Heart right ventricle (tissue), 16 donors: ENCODE results near the gene PIGT. TPM values are rescaled to one million over a fixed set of nuclear protein-coding genes. Genes with fewer than 3 reads are reported as not detected.

Source experiments
- ATAC-seq, 8 donors: fragments of 200-7000 bp; cut with Tn5 transposase; one replicate each; pipeline ENCODE4 v1.9.1; 2020; ENCODE audit warnings: mild to moderate bottlenecking in 8 of 8, moderate library complexity in 8 of 8, moderate number of reproducible peaks in 1 of 8
- DNase-seq, 2 donors: peaks; one replicate each; pipeline ENCODE4 v3.0.0-alpha.2; 2020
- H3K27ac ChIP-seq, 10 donors: fragments of 200-600 bp; sonication (generic) in 2 of 10; one replicate each; pipeline versions ENCODE4 v1.5.0 to v1.8.0; 2020 to 2022; ENCODE audit warnings: mild to moderate bottlenecking in 3 of 10
- H3K27me3 ChIP-seq, 7 donors: fragments of 200-600 bp; one replicate each; pipeline ENCODE4 v1.8.0; 2021 to 2022; ENCODE audit warnings: mild to moderate bottlenecking in 2 of 7
- H3K36me3 ChIP-seq, 9 donors: fragments of 200-600 bp; sonication (generic) in 1 of 9; one replicate each; pipeline versions ENCODE4 v1.5.0 to v1.8.0; 2020 to 2022; ENCODE audit warnings: mild to moderate bottlenecking in 2 of 9
- H3K4me1 ChIP-seq, 9 donors: fragments of 200-600 bp; sonication (generic) in 1 of 9; one replicate each; pipeline versions ENCODE4 v1.5.0 to v1.8.0; 2020 to 2022; ENCODE audit warnings: mild to moderate bottlenecking in 4 of 9
- H3K4me3 ChIP-seq, 10 donors: fragments of 200-600 bp; sonication (generic) in 2 of 10; one replicate each; pipeline versions ENCODE4 v1.5.0 to v1.8.0; 2020 to 2022; ENCODE audit warnings: mild to moderate bottlenecking in 7 of 10, moderate library complexity in 2 of 10
- H3K9me3 ChIP-seq, 11 donors: fragments of 200-600 bp in 10 of 11; sonication (generic) in 2 of 11; one replicate each; pipeline versions ENCODE4 v1.5.0 to v1.8.0; 2013 to 2022; ENCODE audit warnings: mild to moderate bottlenecking in 2 of 11, control low read depth in 1 of 11, moderate library complexity in 1 of 11
- CTCF ChIP-seq, 9 donors: fragments of 200-600 bp; sonication (generic) in 2 of 9; IDR thresholded peaks; one replicate each; pipeline versions ENCODE4 v1.5.0 to v1.8.0; 2021 to 2022; ENCODE audit warnings: antibody characterized with exemption in 9 of 9, mild to moderate bottlenecking in 5 of 9, moderate library complexity in 1 of 9
- WGBS, 2 donors: extraction: QIAGEN DNeasy Blood & Tissue Kit; methylation state at CpG; one replicate each; pipeline ENCODE4 v1.1.7; 2013; ENCODE audit warnings: inconsistent platforms in 1 of 2; 5-methylcytosine and 5-hydroxymethylcytosine counted together
- intact Hi-C, 10 donors: fragments of 100-400 bp; cut with DNase I; formaldehyde crosslinking; loops; one replicate each; pipeline versions ENCODE4 v1.11.1 to v1.14.2; 2022
- polyA plus RNA-seq, 2 donors: library from polyadenylated mRNA; stranded (reverse); fragments of 200-250 nt; gene quantifications; one replicate each; pipeline ENCODE4 v1.2.3, GENCODE V29; 2013
- total RNA-seq, 10 donors: library from RNA; stranded (reverse); fragmentation: NEBNext Ultra II Directional in 3 of 10; extraction: Animal tissue kit (Norgen Biotek cat#: 25700) in 3 of 10; gene quantifications; one replicate each; pipeline versions ENCODE4 v1.2.1 to v1.2.4, GENCODE V29; 2021 to 2023
- donor health status: Arrhythmogenic right ventricular cardiomyopathy.
- donor health status: ischemic (EF 13 %, LVEDD 7.1; RV severe dilation, severe dysfunction).
- donor health status: healthy with polysubstance abuse.
- donor health status: DM: no; HTN: yes; CAD: no.
- donor health status: DM: no; HTN: no; CAD: no.
- donor health status: ischemic (EF 25% LVEDD 6.9; RV normal size, moderate dysfunction).
- donor health status: ischemic (EF 25% LVEDD 5.7; RV mildly dilated, moderate dysfunction).
- donor health status: healthy.
- donor health status: DM: yes; HTN: yes; CAD: no.
- donor health status: Ischemic cardiomyopathy.
- donor health status: ischemic (EF 35%, LVEDD 5.7; RV mildly dilated, moderate dysfunction).
- donor health status: nonischemic (EF 11% LVEDD 7.7; RV severe dilation, severe dysfunction).
- donor health status: DM: yes; HTN: yes; CAD: no.
- donor health status: PGD.
- donor health status: ischemic (EF 29% LVEDD 5.4; RV normal size, mild dysfunction).
- donor health status: nonischemic (EF 23%, LVEDD 6.1; RV moderate dilation, normal function).

The PIGT gene
- total and polyA plus RNA-seq, 12 donors: 72.9 to 221 (median 144) TPM

- no peaks in the 10 kb centered on the region for H3K4me1 ChIP-seq
- no peak for DNase-seq
- intact Hi-C loops: loop anchor here in 1 of 10 donors (10.0 kb wide), 1 partner anchor 311 kb away; no protein-coding TSS in a partner anchor
- peaks cover 0 to 56% (median 44%) of the 10 kb centered on the region in 7 donors for H3K27me3 ChIP-seq
- no peaks in the 10 kb centered on the region for H3K36me3 ChIP-seq
- ATAC-seq: no peak
- H3K27ac ChIP-seq: no peak overlapping the region
- no peak for TF ChIP-seq CTCF (IDR thresholded peaks at IDR 0.05)
- H3K9me3 ChIP-seq: no peaks in the 10 kb centered on the region
- H3K4me3 ChIP-seq: no peak overlapping the region
- 48% methylated on average over 4 of the region's 4 CpGs for WGBS, 2 donors
Observed at GRCh38 chr20:45463709-45464108, 47.8 kb downstream of the PIGT start.

GRCh38 chr20:45465491-45466266 lies 49.7 kb downstream of the PIGT start:
- peaks cover 0 to 75% (median 64%) of the 10 kb centered on the region in 7 donors for H3K27me3 ChIP-seq
- no peak for TF ChIP-seq CTCF (IDR thresholded peaks at IDR 0.05)
- peaks cover 0 to 17% (median 15%) of the 10 kb centered on the region in 9 donors for H3K4me1 ChIP-seq
- H3K9me3 ChIP-seq: no peaks in the 10 kb centered on the region
- intact Hi-C loops: loop anchor here in 1 of 10 donors (10.0 kb wide), 1 partner anchor 309 kb away; no protein-coding TSS in a partner anchor
- ATAC-seq (no peak), DNase-seq (no peak)
- no peaks in the 10 kb centered on the region for H3K36me3 ChIP-seq
- no peak overlapping the region for H3K27ac ChIP-seq
- WGBS, 2 donors: 76 to 77% methylated on average over 1 of the region's 1 CpG
- no peak overlapping the region for H3K4me3 ChIP-seq

GRCh38 chr20:45467172-45467571 lies 51.2 kb downstream of the PIGT start:
- intact Hi-C loops: loop anchor here in 1 of 10 donors (10.0 kb wide), 1 partner anchor 308 kb away; no protein-coding TSS in a partner anchor
- DNase-seq: no peak
- 89 to 92% methylated on average over 6 of the region's 6 CpGs for WGBS, 2 donors
- Histone ChIP-seq H3K27me3 (peaks cover 0 to 89% (median 76%) of the 10 kb centered on the region in 7 donors), H3K36me3 (no peaks in the 10 kb centered on the region), H3K9me3 (no peaks in the 10 kb centered on the region), H3K27ac (no peak overlapping the region), H3K4me3 (no peak overlapping the region), H3K4me1 (peaks cover 0 to 23% (median 19%) of the 10 kb centered on the region in 9 donors)
- TF ChIP-seq CTCF (IDR thresholded peaks at IDR 0.05): no peak
- ATAC-seq: no peak

- no peak overlapping the region for H3K4me3 ChIP-seq
- DNase-seq: no peak
- H3K9me3 ChIP-seq: no peaks in the 10 kb centered on the region
- no peaks in the 10 kb centered on the region for H3K36me3 ChIP-seq
- ATAC-seq: no peak
- TF ChIP-seq CTCF (IDR thresholded peaks at IDR 0.05): no peak
- peaks cover 0 to 23% (median 19%) of the 10 kb centered on the region in 9 donors for H3K4me1 ChIP-seq
- intact Hi-C loops: loop anchor here in 1 of 10 donors (10.0 kb wide), 1 partner anchor 307 kb away; no protein-coding TSS in a partner anchor
- H3K27ac ChIP-seq: no peak overlapping the region
- WGBS, 2 donors: 52% methylated on average over 3 of the region's 3 CpGs
- H3K27me3 ChIP-seq: peaks cover 0 to 85% (median 76%) of the 10 kb centered on the region in 7 donors
Observed at GRCh38 chr20:45467861-45468260, 51.9 kb downstream of the PIGT start.
